Measurements from ENCODE around the gene DIAPH3. TPM values are rescaled to one million over a fixed set of nuclear protein-coding genes. Genes with fewer than 3 reads are reported as not detected.

The DIAPH3 gene
- total RNA-seq, 1 experiment from 2014 or later: 11.4 TPM

GRCh38 chr13:59747529-59747928 is 416.2 kb downstream of the DIAPH3 start:
- H3K4me3 Mint-ChIP-seq (ENCODE audit: low read depth, unreplicated experiment): no peak overlapping the region
- no peak overlapping the region for H3K27ac Mint-ChIP-seq (ENCODE audit: unreplicated experiment)
- no TSS peak for BruUV-seq (replicated peaks)
- H3K27me3 Mint-ChIP-seq (ENCODE audit: unreplicated experiment): no peaks in the 10 kb centered on the region
- DNase-seq: no peak
- TF ChIP-seq, protein P1, sequence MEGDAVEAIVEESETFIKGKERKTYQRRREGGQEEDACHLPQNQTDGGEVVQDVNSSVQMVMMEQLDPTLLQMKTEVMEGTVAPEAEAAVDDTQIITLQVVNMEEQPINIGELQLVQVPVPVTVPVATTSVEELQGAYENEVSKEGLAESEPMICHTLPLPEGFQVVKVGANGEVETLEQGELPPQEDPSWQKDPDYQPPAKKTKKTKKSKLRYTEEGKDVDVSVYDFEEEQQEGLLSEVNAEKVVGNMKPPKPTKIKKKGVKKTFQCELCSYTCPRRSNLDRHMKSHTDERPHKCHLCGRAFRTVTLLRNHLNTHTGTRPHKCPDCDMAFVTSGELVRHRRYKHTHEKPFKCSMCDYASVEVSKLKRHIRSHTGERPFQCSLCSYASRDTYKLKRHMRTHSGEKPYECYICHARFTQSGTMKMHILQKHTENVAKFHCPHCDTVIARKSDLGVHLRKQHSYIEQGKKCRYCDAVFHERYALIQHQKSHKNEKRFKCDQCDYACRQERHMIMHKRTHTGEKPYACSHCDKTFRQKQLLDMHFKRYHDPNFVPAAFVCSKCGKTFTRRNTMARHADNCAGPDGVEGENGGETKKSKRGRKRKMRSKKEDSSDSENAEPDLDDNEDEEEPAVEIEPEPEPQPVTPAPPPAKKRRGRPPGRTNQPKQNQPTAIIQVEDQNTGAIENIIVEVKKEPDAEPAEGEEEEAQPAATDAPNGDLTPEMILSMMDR (IDR thresholded peaks at IDR 0.05; ENCODE audit: unreplicated experiment): no peak
- no peaks in the 10 kb centered on the region for H3K9me3 Mint-ChIP-seq (ENCODE audit: low read depth, unreplicated experiment)
- CTCF ChIA-PET: no interaction called here
- H3K4me1 Mint-ChIP-seq (ENCODE audit: low read depth, unreplicated experiment): no peaks in the 10 kb centered on the region
- intact Hi-C loops (cut with micrococcal nuclease; ENCODE audit: unreplicated experiment): no loop called here
- no peaks in the 10 kb centered on the region for H3K36me3 Mint-ChIP-seq (ENCODE audit: insufficient read depth, unreplicated experiment)

DNA sequence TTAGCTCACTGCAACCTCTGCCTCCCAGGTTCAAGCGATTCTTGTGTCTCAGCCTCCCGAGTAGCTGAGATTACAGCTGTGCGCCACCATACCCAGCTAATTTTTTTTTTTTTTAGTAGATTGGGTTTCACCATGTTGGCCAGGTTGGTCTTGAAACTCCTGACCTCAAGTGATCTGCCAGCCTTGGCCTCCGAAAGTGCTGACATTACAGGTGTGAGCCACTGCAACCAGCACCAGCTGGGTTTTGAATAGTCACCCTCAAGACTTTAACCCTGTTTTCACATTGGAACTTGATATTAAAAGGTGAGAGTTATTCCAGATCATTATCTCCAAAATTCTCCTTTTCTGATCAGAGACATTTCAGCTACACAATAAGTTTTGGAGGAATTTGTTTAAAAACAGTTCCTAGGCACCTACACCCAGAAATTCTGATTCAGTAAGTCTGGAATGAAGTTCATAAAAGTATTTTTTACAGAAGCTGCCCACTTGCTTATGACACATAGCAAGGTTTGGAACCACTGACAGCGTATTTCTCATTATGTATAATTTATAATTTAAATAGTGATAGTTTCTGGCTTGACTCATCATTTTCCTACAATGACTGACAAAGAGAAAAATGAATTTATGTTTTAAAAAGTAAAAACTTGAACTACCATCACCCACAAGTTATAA is 417.3 kb downstream of the DIAPH3 start:
- H3K4me1 Mint-ChIP-seq (ENCODE audit: low read depth, unreplicated experiment): no peaks in the 10 kb centered on the region
- H3K27ac Mint-ChIP-seq (ENCODE audit: unreplicated experiment): no peak overlapping the region
- BruUV-seq (replicated peaks): no TSS peak
- H3K27me3 Mint-ChIP-seq (ENCODE audit: unreplicated experiment): no peaks in the 10 kb centered on the region
- H3K4me3 Mint-ChIP-seq (ENCODE audit: low read depth, unreplicated experiment): no peak overlapping the region
- H3K9me3 Mint-ChIP-seq (ENCODE audit: low read depth, unreplicated experiment): no peaks in the 10 kb centered on the region
- DNase-seq: no peak
- TF ChIP-seq, protein P1 (IDR thresholded peaks at IDR 0.05; ENCODE audit: unreplicated experiment): no peak
- intact Hi-C loops (cut with micrococcal nuclease; ENCODE audit: unreplicated experiment): no loop called here
- CTCF ChIA-PET: no interaction called here
- H3K36me3 Mint-ChIP-seq (ENCODE audit: insufficient read depth, unreplicated experiment): no peaks in the 10 kb centered on the region

- CTCF ChIA-PET: interaction anchor here (0.6 kb wide), 1 partner anchor 744 kb away, joined by 3 read pairs; no protein-coding TSS in a partner anchor
- Mint-ChIP-seq H3K27me3 (ENCODE audit: unreplicated experiment) (no peaks in the 10 kb centered on the region), H3K4me3 (ENCODE audit: low read depth, unreplicated experiment) (no peak overlapping the region), H3K27ac (ENCODE audit: unreplicated experiment) (no peak overlapping the region), H3K4me1 (ENCODE audit: low read depth, unreplicated experiment) (no peaks in the 10 kb centered on the region), H3K36me3 (ENCODE audit: insufficient read depth, unreplicated experiment) (no peaks in the 10 kb centered on the region), H3K9me3 (ENCODE audit: low read depth, unreplicated experiment) (no peaks in the 10 kb centered on the region)
- no peak for DNase-seq
- no TSS peak for BruUV-seq (replicated peaks)
- intact Hi-C loops (cut with micrococcal nuclease; ENCODE audit: unreplicated experiment): no loop called here
- TF ChIP-seq, protein P1 (IDR thresholded peaks at IDR 0.05; ENCODE audit: unreplicated experiment): no peak
Observed at GRCh38 chr13:59745392-59745788, 418.3 kb downstream of the DIAPH3 start.

- H3K4me1 Mint-ChIP-seq (ENCODE audit: low read depth, unreplicated experiment): no peaks in the 10 kb centered on the region
- no peak overlapping the region for H3K4me3 Mint-ChIP-seq (ENCODE audit: low read depth, unreplicated experiment)
- H3K27ac Mint-ChIP-seq (ENCODE audit: unreplicated experiment): no peak overlapping the region
- CTCF ChIA-PET: interaction anchor here (0.6 kb wide), 1 partner anchor 745 kb away, joined by 3 read pairs; no protein-coding TSS in a partner anchor
- H3K9me3 Mint-ChIP-seq (ENCODE audit: low read depth, unreplicated experiment): no peaks in the 10 kb centered on the region
- BruUV-seq (replicated peaks): no TSS peak
- H3K27me3 Mint-ChIP-seq (ENCODE audit: unreplicated experiment): no peaks in the 10 kb centered on the region
- H3K36me3 Mint-ChIP-seq (ENCODE audit: insufficient read depth, unreplicated experiment): no peaks in the 10 kb centered on the region
- DNase-seq: no peak
- TF ChIP-seq, protein P1 (IDR thresholded peaks at IDR 0.05; ENCODE audit: unreplicated experiment): no peak
- intact Hi-C loops (cut with micrococcal nuclease; ENCODE audit: unreplicated experiment): no loop called here
Observed at GRCh38 chr13:59744747-59745391, 418.9 kb downstream of the DIAPH3 start.

Data from Calu3 (cell line).